ENCODE measurements around the gene FBXO41.

The FBXO41 gene

GRCh38 chr2:73284296-73285158 is at the start of gene FBXO41:
Gene FBXO41 (minus strand): TSS chr2:73284478. CDS start chr2:73269630, 14,848 bp downstream.
- peak; percentile 74 for DNase-seq

DNA sequence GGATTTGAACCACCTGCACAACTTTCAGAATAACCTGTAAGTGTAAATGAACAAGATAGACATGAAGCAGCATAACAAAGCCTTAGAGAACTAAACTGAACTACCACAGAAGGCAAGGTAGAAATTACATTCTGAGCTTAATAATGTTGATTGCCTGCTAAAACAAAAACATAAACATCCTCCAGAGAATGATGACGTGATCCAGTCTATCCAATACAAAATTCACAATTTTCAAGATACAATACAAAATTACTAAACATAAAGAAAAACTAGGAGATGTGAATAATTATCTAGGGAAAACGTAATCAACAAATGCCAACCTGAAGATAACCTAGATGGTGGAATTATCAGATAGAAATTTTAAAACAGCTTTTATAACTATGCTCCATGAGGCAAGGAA is 49.8 kb upstream of the FBXO41 start:
- no peak for DNase-seq

GRCh38 chr2:73333564-73333963 is 49.3 kb upstream of the FBXO41 start:
- DNase-seq: no peak

GRCh38 chr2:73324126-73324725 is 39.9 kb upstream of the FBXO41 start:
- DNase-seq: peak; percentile 47

- DNase-seq: no peak
These were observed 39.3 kb upstream of the FBXO41 start for GRCh38 chr2:73323551-73323950.

DNA sequence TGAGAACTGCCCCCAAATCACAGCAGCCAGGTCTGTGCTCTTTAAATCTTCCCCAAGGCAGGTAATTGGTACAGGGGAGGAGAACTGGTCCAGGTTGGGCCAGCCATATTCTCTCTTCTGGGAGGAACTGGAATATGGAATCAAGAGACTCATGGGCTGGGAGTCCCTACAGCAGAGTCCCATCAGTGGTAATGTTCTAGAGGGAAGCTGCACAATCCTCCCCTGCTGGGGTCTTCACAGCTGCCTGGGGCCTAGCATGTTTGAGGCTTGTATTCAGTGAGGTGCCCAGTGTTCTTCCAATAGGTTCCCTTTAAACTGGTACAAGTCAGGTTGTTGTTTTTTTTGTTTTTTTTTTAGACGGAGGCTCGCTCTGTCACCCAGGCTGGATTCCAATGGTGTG is 30.2 kb upstream of the FBXO41 start:
- no peak for DNase-seq

DNA sequence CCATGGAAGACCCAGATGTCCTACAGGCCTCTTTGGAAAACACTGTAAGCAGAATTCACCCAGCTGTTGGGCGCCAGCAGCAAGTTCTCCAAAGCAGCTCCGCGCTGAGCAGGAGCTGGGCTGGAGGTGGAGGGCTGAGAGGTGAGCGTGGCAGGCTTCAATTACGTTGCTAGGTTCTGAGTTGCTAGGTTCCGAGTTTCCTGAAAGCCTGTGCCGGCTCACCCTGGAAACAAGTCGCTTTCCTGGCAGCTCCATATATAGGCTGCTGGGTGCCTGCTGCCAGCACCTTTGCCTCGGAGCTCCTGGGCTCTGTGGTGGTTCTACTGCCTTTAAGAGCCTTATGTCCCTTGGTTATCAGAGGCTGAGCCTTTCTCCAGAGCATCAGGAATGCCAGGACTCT is 23.4 kb upstream of the FBXO41 start:
- DNase-seq: no peak

DNA sequence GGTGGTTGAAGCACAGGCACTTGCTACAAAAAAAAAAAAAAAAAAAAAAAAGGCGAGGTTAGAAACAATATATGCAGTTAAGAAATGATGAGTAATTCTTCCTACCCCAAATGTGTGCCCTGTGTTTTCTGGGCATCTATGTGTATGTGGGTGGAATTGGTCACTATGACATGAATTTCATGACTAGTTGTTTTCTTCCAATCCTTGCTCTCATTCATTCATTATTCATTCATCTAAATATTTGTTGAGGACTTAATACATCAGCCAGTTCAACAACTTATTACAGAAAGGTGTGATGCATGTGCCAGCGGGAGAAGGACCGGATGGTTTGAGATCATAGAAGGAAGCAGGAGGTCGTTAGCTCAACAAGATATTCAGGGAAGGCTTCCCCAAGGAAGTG is 17.4 kb upstream of the FBXO41 start:
- no peak for DNase-seq

- DNase-seq: no peak
These were observed 16.6 kb upstream of the FBXO41 start for GRCh38 chr2:73300926-73301325.

DNA sequence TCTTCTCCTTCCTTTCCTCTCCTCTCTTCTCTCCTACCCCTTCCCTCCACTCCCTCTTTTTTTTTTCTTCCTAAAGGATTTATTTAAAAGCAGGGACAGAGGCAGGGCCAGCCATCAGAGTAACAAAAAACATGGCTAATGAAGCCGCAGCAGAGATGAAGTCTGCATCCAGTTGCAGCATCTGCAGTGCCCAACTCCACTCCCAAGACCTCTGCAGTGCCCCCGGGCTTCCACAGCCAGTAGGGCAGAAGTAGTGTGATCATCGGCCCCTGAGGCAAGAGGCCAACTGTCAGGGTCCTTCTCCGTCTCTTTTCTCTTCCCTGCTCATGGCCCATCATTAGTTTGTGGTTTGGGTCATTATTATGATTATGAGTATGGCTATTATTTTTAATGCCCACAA is 13.3 kb upstream of the FBXO41 start:
- no peak for DNase-seq

DNA sequence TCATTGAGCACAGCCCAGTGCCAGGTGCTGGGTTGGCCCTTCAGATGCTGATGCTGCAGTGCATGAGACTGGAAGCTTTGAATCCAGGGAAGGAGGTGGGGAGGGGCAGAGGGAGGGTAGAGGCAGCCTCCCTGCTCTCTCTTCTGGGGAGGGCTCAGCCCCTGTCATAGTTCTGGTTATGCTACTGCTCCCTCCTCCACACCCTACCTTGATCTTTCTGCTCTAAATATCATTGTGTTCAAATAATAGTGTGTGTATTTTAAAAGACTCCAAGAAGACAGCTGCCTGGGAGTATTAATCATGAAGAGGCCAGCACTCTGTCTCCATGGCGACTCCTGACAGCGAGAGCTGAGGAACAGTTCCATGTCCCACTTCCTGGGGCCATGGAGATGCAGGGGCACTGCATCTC is 12.9 kb upstream of the FBXO41 start:
- peak; percentile 3 for DNase-seq

GRCh38 chr2:73295751-73296400 is 11.6 kb upstream of the FBXO41 start:
- DNase-seq: no peak

DNA sequence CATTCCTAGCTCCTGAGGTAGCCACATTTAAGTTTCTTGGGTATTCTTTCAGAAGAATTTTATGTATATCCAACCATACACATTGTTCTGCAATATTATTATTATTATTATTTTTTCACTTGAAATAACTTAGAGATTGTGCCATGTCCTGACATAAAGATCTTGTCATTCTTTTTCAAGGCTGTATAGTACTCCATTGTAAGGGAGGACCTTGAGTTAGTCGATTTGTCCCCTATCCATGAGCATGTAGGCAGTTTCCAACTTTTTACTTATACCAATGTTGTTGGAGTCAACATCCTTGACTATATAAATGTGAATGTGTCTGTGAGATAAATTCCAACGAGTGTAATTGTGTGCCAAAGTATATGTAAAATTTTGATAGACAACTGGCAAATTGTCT is 10.0 kb upstream of the FBXO41 start:
- no peak for DNase-seq

DNA sequence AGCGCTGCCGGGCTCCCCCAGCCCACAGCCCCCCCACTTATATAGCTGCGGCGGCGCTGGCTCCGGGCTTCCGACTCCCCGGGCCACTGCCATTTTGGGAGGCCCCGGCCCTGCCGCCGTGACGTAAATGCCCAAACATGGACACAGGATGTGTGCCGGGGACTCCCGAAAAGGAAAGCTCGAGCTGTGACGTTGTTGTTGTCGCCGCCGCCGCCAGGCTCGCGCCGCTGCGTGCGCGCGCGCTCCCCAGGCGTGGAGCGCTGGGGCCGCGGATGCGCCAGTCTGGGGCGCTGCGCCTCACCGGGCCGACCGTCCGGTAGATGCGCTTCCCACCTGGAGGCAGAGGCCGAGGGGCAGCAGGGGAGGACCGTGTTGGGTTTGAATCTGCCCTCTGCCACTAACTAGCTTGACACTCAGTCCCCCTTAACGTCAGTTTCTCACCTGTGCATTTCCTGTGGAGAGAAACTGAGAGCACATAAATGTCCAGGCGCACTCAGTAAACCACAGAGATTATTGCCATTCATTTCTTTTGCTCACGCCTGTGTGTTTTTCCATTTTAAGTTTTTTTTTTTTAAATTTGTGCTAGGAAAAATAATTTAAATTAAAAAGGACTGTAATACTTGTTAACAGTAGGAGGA is 9.4 kb upstream of the FBXO41 start, which contains the start of gene EGR4:
TSS of gene EGR4 (minus strand) at position 15 of the 638 bp plus-strand sequence. CDS start 231 bp downstream, outside the sequence.
- peak; percentile 85 for DNase-seq

- DNase-seq: no peak
These were observed 8.7 kb upstream of the FBXO41 start for GRCh38 chr2:73292906-73293533.

DNA sequence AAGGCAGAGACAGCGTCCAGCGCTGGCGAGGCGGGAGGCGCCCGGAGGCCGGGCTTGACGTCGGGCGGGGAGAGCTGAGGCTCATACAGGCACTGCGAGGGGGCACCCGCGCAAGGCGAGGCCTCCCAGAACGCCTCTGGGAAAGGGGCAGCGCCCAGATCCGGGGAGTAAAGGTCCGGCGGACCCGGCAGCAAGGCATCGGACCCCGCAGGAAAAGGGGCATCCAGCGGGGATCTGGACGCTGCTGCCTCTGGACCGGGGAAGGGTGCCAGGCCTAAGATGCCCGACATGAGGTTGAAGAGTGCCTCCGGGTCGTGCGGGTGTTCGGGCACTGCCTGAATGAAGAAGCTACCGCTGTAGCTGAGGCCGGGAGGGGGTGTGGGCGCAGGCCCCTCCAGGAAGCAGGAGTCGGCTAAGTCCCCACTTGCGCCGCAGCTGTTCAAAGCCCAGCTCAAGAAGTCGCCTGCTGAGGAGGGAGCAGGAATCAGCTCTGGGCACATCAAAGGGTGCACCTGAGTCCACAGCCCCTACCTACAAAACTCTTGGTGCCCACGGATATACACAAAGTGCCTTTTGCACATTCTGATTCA is 8.1 kb upstream of the FBXO41 start:
- no peak for DNase-seq

DNA sequence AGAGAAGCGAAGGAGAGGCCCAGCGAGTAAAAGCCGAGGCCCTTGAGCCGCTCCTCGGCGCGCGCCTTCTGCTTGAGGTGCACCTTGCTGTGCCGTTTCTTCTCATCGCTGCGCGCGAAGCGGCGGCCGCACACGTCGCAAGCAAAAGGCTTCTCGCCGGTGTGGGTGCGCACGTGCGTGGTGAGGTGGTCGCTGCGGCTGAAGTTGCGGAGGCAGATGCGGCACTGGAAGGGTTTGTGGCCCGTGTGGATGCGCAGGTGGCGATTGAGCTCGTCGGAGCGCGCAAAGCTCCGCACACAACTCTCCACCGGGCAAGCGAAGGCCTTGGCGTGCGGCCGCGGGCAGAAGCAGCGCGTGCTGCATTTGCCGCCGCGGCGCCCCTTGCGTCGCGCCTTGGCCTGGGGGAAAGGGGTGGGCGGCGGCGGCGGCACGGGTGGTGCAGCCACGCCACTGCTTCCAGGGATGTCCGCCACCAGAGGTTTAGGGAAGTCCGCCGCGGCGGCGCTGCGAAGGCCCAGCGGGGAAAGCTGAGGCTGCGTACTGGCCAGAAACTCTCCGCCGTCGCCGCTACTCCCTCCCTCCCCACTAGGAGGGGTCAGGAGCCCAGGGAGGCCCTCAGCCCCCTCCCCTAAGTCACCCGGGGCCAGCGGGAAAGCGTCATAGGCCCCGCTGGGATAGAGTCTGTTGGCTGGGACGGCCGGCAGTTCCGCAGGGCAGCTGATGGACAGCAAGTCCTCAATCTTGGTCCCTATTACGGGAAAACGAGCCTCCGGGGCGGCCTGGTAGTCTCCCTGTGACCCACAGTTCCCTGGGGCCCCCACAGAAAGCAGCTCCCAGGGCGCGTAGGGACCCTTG is 7.4 kb upstream of the FBXO41 start:
- no peak for DNase-seq

DNA sequence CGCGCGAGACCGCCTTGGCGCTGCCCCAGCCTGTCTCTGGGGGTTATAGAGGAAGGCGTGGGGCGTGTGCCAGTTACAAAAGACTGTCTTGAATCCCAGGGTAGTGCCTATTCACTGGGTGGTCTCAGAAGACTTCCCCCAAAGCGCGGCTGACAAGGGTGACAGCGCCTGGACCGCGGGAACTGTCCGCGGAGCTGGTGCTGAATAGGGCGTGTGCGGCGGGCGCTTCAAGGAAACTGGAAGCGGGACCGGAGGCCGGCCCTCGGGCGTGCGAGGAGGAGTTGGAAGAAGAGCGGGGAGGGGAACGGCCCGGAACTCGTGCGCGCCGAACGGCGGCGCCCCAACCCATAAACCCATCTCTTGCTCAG is 6.8 kb upstream of the FBXO41 start:
- DNase-seq: no peak

GRCh38 chr2:73290049-73290839 is 6.0 kb upstream of the FBXO41 start:
- peak; percentile 68 for DNase-seq

DNA sequence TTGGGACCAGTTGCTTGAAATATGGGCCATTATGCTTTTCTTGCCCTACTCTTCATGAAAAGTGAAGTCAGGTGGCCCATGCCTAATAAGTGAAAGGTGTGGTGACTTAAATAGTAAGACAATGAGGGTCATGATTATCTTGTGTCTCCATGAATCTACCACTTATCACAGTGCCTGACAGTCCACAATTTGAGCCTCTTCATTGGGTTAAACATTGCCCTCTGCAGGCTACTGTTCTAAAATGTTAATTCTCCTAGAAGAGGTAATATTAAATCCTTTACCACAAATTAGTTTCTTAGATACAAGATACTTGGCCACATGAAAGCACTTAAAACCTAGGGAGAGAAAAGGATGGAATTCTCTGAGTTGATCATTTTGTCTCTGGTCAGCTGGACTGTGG is 5.0 kb upstream of the FBXO41 start:
- no peak for DNase-seq

Data from NCI-H2171 treated with DMSO at 0.1 percent for 48 hours (cell line).